Measurements from ENCODE around the gene MED31. TPM values are rescaled to one million over a fixed set of nuclear protein-coding genes. Genes with fewer than 3 reads are reported as not detected.

Gene MED31
- total and polyA plus RNA-seq, 2 donors (not counting 3 experiments of a cell fraction or from before 2014, with no cell fraction given): 13.7 to 29.4 TPM

DNA sequence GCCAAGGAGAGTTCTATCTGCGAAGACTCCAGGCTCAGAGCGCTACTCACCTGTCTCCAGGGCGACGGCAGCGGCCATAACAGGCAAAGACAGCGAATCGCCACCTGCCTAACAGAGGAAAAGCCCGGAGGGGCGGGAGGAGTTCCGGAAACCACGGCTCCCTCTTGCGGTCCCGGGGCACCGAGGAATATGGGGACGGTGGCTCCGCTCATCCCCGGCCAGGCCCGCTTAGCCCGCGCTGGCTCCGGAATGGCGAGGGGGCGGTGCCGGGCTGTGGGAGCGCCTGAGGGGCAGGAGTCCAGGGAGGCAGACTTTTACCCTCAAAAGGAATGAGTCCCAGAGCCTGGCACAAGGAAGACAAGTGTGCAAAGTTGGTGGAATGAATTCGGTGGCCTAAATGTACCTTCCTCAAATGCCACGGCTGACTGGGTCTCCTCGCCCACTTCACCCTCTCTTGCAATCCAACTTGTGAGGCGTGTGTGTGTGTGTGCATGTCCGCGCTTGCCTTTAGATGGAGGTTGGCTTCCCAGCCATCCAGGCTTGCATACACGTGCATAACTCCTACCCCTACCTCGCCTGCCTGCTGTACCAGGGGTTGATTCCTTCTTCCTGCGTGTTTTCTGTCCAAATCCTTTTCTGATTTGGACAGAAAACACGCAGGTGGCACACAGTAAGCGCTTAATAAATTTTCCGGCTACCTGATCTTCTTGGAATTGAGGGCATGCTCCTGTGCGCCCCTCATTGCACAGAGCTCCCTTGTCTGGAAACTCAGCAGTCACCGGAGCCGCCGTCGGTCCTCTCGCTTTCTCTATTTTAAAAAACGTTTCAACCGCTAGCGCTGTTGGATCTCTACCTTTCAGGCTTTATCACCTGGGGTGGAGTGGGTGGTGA, 3.7 kb upstream of the MED31 start:
- DNase-seq (ENCODE audit: low read depth, low spot score): no peak
- CTCF ChIA-PET: no interaction called here
- H3K4me2 ChIP-seq (ENCODE audit: insufficient read depth, low read length): no peak overlapping the region

More for the DNA sequence above, 3.7 kb upstream of the MED31 start:
- H3K27ac ChIP-seq (ENCODE audit: insufficient read depth, low read depth, low read length): no peak overlapping the region
- peaks cover 10% of the 10 kb centered on the region for H3K79me2 ChIP-seq (ENCODE audit: control insufficient read depth, insufficient read depth, low read length)
- dilution Hi-C loops (cut with MboI; ENCODE audit: extremely low pct_ligation_motif_present, low sequenced_read_pairs) (no loop called here), intact Hi-C loops (cut with micrococcal nuclease) (loop anchor here (5.0 kb wide), 1 partner anchor 357 kb away; the partner anchor contains the start of gene RNASEK)
- no peaks in the 10 kb centered on the region for H3K36me3 ChIP-seq (ENCODE audit: control insufficient read depth in 2 of 2, extremely low read depth in 1 of 2, insufficient read depth in 2 of 2, low read length in 2 of 2)
- no peaks in the 10 kb centered on the region for H3K9me3 ChIP-seq (replicated peaks; ENCODE audit: control insufficient read depth, insufficient read depth, low read length)
- H3K9ac ChIP-seq (replicated peaks; ENCODE audit: extremely low read depth, insufficient read depth, low read length): no peak overlapping the region
- FAIRE-seq: no peak
- H2AFZ ChIP-seq (ENCODE audit: low read depth, low read length): no peak overlapping the region
- H4K20me1 ChIP-seq (replicated peaks; ENCODE audit: control insufficient read depth, extremely low read depth, insufficient read depth, low read length): no peaks in the 10 kb centered on the region
- no TSS peak for BruUV-seq (replicated peaks)
- POLR2A ChIA-PET: no interaction called here
- peaks cover 39 to 50% of the 10 kb centered on the region in 2 experiments for H3K27me3 ChIP-seq (ENCODE audit: control insufficient read depth in 2 of 2, insufficient read depth in 2 of 2, low read length in 2 of 2)
- H3K4me3 ChIP-seq (replicated peaks in 1 of 3; ENCODE audit: insufficient read depth in 1 of 3, low read depth in 1 of 3, low read length in 3 of 3): no peak overlapping the region
- H3K9me1 ChIP-seq (replicated peaks; ENCODE audit: control insufficient read depth, extremely low read depth, insufficient read depth, low read length): no peaks in the 10 kb centered on the region
- TF ChIP-seq, protein P1, sequence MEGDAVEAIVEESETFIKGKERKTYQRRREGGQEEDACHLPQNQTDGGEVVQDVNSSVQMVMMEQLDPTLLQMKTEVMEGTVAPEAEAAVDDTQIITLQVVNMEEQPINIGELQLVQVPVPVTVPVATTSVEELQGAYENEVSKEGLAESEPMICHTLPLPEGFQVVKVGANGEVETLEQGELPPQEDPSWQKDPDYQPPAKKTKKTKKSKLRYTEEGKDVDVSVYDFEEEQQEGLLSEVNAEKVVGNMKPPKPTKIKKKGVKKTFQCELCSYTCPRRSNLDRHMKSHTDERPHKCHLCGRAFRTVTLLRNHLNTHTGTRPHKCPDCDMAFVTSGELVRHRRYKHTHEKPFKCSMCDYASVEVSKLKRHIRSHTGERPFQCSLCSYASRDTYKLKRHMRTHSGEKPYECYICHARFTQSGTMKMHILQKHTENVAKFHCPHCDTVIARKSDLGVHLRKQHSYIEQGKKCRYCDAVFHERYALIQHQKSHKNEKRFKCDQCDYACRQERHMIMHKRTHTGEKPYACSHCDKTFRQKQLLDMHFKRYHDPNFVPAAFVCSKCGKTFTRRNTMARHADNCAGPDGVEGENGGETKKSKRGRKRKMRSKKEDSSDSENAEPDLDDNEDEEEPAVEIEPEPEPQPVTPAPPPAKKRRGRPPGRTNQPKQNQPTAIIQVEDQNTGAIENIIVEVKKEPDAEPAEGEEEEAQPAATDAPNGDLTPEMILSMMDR (IDR thresholded peaks at IDR 0.05; ENCODE audit: extremely low read depth in 1 of 2, insufficient read depth in 1 of 2, low read depth in 1 of 2, low read length in 2 of 2): no peak
- TF ChIP-seq MYC (IDR thresholded peaks at IDR 0.05; ENCODE audit: low read depth, low read length) (no peak), EZH2 (IDR thresholded peaks at IDR 0.05; ENCODE audit: borderline replicate concordance, low read depth, low read length, severe bottlenecking) (peak; percentile 79)
- peaks cover 8% of the 10 kb centered on the region for H3K4me1 ChIP-seq (ENCODE audit: control insufficient read depth, extremely low read depth, insufficient read depth, low read length)

Measured in endothelial cell of umbilical vein (primary cell).